GM21619 (cell line): Measurements from ENCODE around the gene DLG5.
A peak's percentile ranks its signal among the peaks of the same experiment; 100 is the strongest.

Experiments used
- ATAC-seq: cut with Tn5 transposase; IDR thresholded peaks from one replicate; pipeline ENCODE4 v1.9.1; 2021; ENCODE audit not compliant: unreplicated experiment

The DLG5 gene

DNA sequence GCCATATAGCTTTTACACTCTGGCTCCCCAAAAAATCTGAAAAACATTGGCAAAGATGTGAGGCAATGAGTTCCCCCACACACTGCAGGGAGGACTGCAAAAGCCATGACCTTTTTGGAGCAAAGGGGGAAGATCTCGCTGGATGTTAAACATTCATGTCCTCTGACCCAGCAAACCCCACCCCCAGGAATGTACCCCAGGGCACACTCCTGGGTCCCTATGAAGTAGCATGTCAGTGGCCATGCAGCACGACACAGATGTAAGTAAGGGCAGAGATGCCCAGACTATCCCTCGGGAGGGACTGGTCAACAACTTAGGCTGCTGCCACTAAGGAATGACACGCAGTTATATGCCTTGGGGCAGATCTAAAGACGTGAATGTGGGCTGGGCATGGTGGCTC, 100.6 kb downstream of the DLG5 start:
- ATAC-seq, result no peak

- no peak for ATAC-seq
Observed at GRCh38 chr10:77824908-77825307, 101.6 kb downstream of the DLG5 start.

DNA sequence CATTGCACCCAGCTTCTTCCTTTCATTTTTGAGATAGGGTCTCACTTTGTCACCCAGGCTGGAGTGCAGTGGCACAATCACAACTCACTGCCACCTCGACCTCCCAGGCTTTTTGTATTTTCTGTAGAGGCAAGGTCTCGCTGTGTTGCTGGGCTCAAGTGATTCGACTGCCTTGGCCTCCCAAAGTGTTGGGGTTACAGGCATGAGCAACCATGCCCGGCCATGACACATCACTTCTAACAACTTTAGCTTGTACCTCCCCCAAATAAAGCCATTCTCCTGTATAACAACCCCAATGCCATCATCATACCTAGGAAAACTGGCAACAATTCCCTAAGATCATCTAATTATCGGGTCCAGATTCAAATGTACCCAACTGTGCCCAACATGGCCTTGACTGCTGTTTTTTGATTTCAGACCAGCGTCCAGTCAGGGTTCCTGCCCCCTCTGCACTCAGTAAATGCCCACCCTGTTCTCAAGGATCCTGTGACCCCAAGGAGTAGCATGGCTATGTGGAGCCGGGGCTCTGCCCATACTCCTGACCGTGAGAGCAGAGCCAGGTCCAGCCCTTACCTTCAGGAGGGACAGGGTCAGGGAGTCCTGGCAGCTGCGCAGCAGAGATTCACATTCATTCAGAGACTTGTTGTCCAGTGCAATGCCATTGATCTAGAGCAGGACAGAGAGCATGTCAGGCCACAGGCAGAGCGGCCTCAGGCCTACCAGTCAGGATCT, 102.6 kb downstream of the DLG5 start:
- no peak for ATAC-seq

- no peak for ATAC-seq
Observed at GRCh38 chr10:77821551-77821950, 105.0 kb downstream of the DLG5 start.

GRCh38 chr10:77821036-77821435, 105.5 kb downstream of the DLG5 start:
- no peak for ATAC-seq

- no peak for ATAC-seq
Observed at GRCh38 chr10:77820349-77820748, 106.2 kb downstream of the DLG5 start.

GRCh38 chr10:77819210-77820112, 107.1 kb downstream of the DLG5 start:
- no peak for ATAC-seq

DNA sequence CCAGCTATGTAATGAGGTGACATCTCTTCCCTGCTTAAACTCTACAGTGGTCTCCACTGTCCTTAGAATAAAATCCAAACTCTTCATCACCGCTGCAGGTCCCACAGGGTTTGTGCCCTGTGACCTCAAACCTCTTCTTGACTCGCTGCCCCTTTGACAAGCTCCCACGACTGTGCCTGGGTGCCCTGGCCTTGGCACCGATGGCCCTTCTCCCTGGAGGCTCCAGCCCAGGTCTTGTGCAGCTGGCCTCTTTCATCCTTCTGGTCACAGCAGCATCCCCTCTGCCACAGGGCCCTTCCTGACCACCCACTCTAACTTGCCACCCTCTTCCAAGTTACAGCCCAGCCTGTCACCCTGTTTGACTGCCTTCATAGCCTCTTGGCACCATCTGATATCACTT, 108.2 kb downstream of the DLG5 start:
- no peak for ATAC-seq

DNA sequence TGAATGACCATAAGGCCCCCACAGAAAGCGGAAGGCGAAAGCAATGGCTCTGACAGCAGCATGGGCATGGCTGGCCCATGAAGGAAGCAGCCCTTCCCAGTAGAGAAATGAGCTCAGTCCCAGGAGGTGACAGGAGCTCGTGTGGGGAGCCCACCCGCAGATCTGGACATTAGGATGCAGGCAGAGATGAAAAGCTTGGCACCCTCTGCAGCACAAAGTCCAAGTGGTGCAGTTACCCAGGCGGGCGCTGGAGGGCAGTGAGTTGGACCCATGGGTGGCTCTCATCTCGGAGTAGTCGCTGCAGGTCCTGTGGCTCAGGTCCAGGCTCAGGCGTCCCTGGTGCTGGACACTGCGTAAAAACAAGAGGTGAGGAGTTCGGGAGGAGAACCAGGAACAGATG, 109.0 kb downstream of the DLG5 start:
- no peak for ATAC-seq

DNA sequence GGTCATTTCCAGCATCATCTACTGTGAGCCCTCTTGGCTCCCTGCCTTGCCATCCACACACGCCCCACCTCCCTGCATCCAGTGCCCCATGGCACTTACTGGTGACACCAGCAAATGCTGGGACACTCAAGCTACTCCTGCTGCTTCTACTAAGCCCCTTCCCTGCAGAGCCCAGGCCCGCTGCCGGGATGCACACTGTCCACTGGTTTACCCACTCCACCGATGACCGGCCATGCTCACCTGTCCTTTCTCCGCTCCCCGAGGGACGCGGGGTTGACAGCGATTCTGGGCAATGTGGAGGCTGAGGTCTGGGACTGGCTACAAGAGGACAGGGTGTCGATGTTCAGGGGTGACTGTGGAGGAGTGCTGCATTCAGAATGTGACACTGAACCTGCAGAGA, 110.2 kb downstream of the DLG5 start:
- ATAC-seq, result no peak

GRCh38 chr10:77812741-77813140, 113.8 kb downstream of the DLG5 start:
- no peak for ATAC-seq

DNA sequence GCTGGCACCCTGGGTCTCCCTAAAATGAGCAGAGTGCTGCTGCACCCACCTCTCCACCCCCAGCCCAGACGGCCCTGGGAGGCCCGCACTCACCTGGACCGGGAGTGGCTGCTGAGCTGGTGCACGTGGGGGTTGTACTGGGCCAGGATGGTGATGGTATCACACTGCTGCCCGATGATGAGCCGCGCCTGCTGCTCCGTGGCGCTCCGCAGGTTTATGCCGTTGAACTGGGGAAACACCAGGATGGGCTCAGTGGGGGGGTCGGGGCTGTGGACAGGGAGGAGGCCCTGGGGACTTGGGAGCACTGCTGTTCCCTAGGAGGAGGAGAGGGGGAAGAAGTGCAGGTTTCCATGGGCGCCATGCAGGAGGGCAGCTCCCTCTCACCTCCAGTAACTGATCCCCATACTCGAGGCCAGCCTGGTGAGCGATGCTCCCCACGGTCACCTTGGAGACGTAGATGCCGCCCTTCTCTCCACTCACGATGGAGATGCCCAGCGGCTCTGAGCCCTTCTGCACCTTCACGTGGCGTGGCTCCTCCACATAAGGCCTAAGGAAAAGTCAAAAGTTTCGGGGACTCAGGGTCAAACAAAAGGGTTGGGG, 114.6 kb downstream of the DLG5 start:
- no peak for ATAC-seq

GRCh38 chr10:77810446-77811335, 115.9 kb downstream of the DLG5 start:
- no peak for ATAC-seq

DNA sequence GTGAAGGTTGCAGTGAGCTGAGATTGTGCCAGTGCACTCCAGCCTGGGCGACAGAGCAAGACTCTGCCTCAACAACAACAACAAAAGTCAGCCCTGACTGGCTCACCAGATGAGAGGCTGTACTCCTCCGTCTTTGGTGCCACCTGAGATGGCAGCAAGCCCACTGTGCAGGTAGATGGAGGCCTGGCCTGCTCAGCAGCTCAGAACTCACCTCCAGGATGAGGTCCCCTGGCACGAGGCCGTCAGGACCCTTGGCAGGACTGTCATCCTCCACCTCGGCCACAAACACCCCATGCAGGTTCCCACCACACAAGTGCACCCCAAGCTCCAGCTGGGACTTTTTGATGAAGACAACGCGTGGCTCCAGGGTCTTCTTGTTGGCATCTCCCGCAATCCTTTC, 117.2 kb downstream of the DLG5 start:
- no peak for ATAC-seq

DNA sequence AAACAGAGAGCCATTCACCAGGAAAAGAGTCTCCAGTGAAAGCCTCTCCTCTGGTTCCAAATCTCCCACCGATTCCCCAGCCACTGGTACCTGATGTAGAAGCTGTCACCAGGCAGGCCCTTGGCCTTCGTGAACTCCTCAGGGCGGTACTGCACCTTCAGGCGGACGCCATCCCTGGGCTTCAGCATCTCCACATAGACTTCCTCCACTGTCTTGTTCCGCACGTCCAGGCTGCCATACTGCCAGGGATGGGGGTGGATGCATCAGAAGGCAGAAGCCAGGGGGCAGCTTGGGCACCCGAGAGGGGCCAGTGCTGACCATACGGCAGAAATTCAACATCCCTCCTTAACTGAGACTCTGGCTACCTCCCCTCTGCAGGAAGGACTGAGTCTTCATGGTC, 118.8 kb downstream of the DLG5 start:
- no peak for ATAC-seq

GRCh38 chr10:77806511-77807157, 119.9 kb downstream of the DLG5 start:
- ATAC-seq, result no peak

DNA sequence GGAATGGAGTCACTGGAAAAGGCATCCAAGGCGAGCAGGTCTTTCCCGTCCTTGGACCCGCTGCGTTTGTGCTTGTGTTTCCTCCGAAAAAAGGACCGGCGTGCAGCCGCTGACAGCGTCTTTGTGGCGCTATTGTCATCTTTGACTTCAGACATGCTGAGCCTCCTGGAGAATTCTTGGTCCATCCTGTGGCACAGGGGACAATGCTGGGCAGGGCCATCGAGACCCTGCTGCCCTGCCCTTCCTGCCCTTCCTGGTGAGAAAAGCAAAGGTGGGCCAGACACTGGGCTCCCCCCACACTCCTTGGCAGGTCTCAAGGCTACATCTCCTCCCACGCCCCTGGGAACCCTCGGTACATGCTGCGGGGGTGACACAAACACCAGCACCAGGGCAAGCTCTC, 120.9 kb downstream of the DLG5 start:
- no peak for ATAC-seq

- ATAC-seq, result no peak
Observed at GRCh38 chr10:77804371-77804770, 122.2 kb downstream of the DLG5 start.

DNA sequence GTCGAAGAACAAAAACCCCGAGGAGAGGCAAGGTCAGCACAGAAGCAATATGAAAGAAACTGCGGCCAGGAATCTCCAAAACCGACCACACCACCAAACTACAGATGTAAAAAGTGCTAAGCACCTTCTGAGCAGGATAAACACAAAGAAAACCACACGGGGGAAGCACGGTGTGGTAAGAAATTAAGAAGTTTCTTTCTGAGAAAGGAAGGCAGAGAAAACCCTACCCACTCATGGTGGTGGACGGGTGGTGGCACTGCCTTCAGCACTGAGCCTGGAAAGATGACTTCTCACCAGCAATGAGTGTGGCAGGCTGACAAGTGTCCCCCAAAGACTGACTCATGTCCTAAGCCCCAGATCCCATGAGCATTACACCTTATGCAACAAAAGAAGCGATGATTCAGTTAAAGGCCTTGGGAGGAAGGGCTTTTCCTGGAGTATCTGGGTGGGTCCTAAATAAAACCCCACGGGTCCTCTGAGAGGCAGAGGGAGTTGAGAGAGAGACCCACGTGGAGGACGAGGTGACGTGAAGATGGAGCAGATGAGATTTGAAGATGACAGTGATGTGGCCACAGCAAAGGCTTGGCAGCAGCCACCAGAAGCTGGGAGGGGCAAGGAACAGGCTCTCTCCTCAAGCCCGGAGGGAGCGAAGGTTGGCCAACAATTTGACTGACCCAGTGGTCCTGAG, 124.9 kb downstream of the DLG5 start:
- peak; percentile 77 for ATAC-seq

- ATAC-seq, result no peak
Observed at GRCh38 chr10:77800738-77801266, 125.8 kb downstream of the DLG5 start.
